Measurements from ENCODE around the gene RAB3B. TPM values are rescaled to one million over a fixed set of nuclear protein-coding genes. Genes with fewer than 3 reads are reported as not detected.

Gene RAB3B
- total and polyA plus RNA-seq, 9 of the 15 experiments (the other 6 are each of a cell fraction or from before 2014, with no cell fraction given): 0.07 to 0.47 (median 0.27) TPM

DNA sequence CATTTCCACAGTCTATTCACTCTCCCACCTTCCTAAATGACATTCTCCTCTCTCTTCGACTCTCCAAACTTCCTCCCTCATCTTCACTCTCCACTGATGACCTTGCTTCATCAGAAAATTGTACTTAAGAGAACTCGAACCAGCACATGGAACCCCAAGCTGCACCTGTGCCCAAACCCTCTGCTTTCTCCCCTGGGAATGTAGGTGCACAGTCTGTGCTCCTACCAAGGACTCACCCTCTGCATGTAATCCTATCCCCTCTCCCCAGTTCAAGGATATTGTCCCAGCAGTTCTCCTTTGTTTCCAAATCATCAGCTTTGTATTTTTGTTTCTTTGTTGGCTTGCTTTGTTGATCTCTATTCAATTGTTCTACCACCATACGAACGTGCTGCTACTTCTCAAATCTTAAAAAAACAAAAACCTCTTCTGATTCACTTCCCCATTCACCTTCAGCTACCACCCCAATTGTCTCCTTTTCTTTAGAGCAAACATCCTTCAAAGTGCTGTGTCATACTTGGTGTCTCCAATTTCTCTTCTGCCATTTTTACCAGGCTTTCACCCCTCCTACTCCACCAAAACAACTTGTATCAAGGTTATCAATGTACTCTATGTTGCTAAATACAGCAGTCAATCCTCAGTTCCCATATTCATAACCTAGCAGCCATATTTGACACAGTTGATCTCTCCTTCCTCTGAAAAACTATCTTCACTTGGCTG, 26.8 kb downstream of the RAB3B start (continued):
- TF ChIP-seq ZNF197 (CRISPR knock-in tag; IDR thresholded peaks at IDR 0.05; ENCODE audit: low read depth): peak; percentile 55; the same call in 1 of the 2 replicates
- TF ChIP-seq ZFP36 (IDR thresholded peaks at IDR 0.05; ENCODE audit: low read depth, low read length, partially characterized antibody): no peak
- TF ChIP-seq KDM1A (IDR thresholded peaks at IDR 0.05): no peak; a peak in 2 of 4 replicates
- TF ChIP-seq, protein P1, sequence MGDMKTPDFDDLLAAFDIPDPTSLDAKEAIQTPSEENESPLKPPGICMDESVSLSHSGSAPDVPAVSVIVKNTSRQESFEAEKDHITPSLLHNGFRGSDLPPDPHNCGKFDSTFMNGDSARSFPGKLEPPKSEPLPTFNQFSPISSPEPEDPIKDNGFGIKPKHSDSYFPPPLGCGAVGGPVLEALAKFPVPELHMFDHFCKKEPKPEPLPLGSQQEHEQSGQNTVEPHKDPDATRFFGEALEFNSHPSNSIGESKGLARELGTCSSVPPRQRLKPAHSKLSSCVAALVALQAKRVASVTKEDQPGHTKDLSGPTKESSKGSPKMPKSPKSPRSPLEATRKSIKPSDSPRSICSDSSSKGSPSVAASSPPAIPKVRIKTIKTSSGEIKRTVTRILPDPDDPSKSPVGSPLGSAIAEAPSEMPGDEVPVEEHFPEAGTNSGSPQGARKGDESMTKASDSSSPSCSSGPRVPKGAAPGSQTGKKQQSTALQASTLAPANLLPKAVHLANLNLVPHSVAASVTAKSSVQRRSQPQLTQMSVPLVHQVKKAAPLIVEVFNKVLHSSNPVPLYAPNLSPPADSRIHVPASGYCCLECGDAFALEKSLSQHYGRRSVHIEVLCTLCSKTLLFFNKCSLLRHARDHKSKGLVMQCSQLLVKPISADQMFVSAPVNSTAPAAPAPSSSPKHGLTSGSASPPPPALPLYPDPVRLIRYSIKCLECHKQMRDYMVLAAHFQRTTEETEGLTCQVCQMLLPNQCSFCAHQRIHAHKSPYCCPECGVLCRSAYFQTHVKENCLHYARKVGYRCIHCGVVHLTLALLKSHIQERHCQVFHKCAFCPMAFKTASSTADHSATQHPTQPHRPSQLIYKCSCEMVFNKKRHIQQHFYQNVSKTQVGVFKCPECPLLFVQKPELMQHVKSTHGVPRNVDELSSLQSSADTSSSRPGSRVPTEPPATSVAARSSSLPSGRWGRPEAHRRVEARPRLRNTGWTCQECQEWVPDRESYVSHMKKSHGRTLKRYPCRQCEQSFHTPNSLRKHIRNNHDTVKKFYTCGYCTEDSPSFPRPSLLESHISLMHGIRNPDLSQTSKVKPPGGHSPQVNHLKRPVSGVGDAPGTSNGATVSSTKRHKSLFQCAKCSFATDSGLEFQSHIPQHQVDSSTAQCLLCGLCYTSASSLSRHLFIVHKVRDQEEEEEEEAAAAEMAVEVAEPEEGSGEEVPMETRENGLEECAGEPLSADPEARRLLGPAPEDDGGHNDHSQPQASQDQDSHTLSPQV (IDR thresholded peaks at IDR 0.05): peak; percentile 85
- no peak for TF ChIP-seq NR1H2 (CRISPR knock-in tag; IDR thresholded peaks at IDR 0.05)
- no peak for TF ChIP-seq ZNF274 (IDR thresholded peaks at IDR 0.05; ENCODE audit: borderline replicate concordance, low read depth, low read length)
- TF ChIP-seq SREBF1 (IDR thresholded peaks at IDR 0.05; ENCODE audit: borderline replicate concordance, low read depth, low read length): no peak
- no peak for TF ChIP-seq ZNF518B (CRISPR knock-in tag; IDR thresholded peaks at IDR 0.05)
- TF ChIP-seq C11orf30 (IDR thresholded peaks at IDR 0.05; ENCODE audit: low read depth): peak; percentile 97
- TF ChIP-seq, protein P2, sequence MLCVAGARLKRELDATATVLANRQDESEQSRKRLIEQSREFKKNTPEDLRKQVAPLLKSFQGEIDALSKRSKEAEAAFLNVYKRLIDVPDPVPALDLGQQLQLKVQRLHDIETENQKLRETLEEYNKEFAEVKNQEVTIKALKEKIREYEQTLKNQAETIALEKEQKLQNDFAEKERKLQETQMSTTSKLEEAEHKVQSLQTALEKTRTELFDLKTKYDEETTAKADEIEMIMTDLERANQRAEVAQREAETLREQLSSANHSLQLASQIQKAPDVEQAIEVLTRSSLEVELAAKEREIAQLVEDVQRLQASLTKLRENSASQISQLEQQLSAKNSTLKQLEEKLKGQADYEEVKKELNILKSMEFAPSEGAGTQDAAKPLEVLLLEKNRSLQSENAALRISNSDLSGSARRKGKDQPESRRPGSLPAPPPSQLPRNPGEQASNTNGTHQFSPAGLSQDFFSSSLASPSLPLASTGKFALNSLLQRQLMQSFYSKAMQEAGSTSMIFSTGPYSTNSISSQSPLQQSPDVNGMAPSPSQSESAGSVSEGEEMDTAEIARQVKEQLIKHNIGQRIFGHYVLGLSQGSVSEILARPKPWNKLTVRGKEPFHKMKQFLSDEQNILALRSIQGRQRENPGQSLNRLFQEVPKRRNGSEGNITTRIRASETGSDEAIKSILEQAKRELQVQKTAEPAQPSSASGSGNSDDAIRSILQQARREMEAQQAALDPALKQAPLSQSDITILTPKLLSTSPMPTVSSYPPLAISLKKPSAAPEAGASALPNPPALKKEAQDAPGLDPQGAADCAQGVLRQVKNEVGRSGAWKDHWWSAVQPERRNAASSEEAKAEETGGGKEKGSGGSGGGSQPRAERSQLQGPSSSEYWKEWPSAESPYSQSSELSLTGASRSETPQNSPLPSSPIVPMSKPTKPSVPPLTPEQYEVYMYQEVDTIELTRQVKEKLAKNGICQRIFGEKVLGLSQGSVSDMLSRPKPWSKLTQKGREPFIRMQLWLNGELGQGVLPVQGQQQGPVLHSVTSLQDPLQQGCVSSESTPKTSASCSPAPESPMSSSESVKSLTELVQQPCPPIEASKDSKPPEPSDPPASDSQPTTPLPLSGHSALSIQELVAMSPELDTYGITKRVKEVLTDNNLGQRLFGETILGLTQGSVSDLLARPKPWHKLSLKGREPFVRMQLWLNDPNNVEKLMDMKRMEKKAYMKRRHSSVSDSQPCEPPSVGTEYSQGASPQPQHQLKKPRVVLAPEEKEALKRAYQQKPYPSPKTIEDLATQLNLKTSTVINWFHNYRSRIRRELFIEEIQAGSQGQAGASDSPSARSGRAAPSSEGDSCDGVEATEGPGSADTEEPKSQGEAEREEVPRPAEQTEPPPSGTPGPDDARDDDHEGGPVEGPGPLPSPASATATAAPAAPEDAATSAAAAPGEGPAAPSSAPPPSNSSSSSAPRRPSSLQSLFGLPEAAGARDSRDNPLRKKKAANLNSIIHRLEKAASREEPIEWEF (CRISPR knock-in tag; IDR thresholded peaks at IDR 0.05): no peak
- TF ChIP-seq SOX6 (IDR thresholded peaks at IDR 0.05): peak; percentile 88
- no peak for TF ChIP-seq RB1 (IDR thresholded peaks at IDR 0.05; ENCODE audit: low read depth)
